Right atrium auricular region (tissue), 2 donors: ENCODE measurements around the gene PTPN11. TPM values are rescaled to one million over a fixed set of nuclear protein-coding genes. Genes with fewer than 3 reads are reported as not detected.

Experiments
- DNase-seq: peaks from one replicate; pipeline ENCODE4 v3.0.0-alpha.2; 2019; ENCODE audit warnings: low spot score
- H3K27ac ChIP-seq, 2 donors: fragments of 200-600 bp; sonication (generic); 1 replicate in 1 of 2; 2 replicates in 1 of 2; pipeline ENCODE4 v1.5.1; 2016 to 2019
- H3K27me3 ChIP-seq, 2 donors: fragments of 200-600 bp; sonication (generic); one replicate each; pipeline versions ENCODE4 v1.5.1 to v1.6.0; 2017 to 2019
- H3K36me3 ChIP-seq: fragments of 200-600 bp; sonication (generic); one replicate; pipeline ENCODE4 v1.5.1; 2016
- H3K4me1 ChIP-seq, 2 donors: fragments of 200-600 bp; sonication (generic); one replicate each; pipeline versions ENCODE4 v1.5.1 to v1.6.0; 2017 to 2019
- H3K4me3 ChIP-seq, 2 donors: fragments of 200-600 bp; sonication (generic); 1 replicate in 1 of 2; 2 replicates in 1 of 2; pipeline ENCODE4 v1.5.1; 2017 to 2019; ENCODE audit warnings: mild to moderate bottlenecking in 1 of 2, moderate library complexity in 1 of 2
- H3K9me3 ChIP-seq, 2 donors: fragments of 200-600 bp; sonication (generic); one replicate each; pipeline ENCODE4 v1.5.1; 2019
- CTCF ChIP-seq, 2 donors: fragments of 200-600 bp; sonication (generic); IDR thresholded peaks; one replicate each; pipeline ENCODE4 v1.5.1; 2019; ENCODE audit warnings: antibody characterized with exemption in 2 of 2
- total RNA-seq, 2 donors: library from RNA; depleted of rRNA; stranded (reverse); fragments of >200 nt; gene quantifications; one replicate each; pipeline ENCODE4 v1.1.0, GENCODE V29; 2016

PTPN11 gene
- total RNA-seq, 2 donors from 2014 or later: 70.8 to 97.9 TPM

GRCh38 chr12:112537710-112538396 is 119.1 kb downstream of the PTPN11 start:
- no peak overlapping the region for H3K27ac ChIP-seq
- no peaks in the 10 kb centered on the region for H3K9me3 ChIP-seq
- no peaks in the 10 kb centered on the region for H3K4me1 ChIP-seq
- no peaks in the 10 kb centered on the region for H3K36me3 ChIP-seq
- no peaks in the 10 kb centered on the region for H3K27me3 ChIP-seq
- no peak for DNase-seq
- no peak for TF ChIP-seq CTCF (IDR thresholded peaks at IDR 0.05)
- H3K4me3 ChIP-seq: no peak overlapping the region

- no peak for TF ChIP-seq CTCF (IDR thresholded peaks at IDR 0.05)
- no peaks in the 10 kb centered on the region for H3K27me3 ChIP-seq
- H3K4me1 ChIP-seq: no peaks in the 10 kb centered on the region
- no peak overlapping the region for H3K27ac ChIP-seq
- H3K4me3 ChIP-seq: no peak overlapping the region
- no peaks in the 10 kb centered on the region for H3K9me3 ChIP-seq
- no peaks in the 10 kb centered on the region for H3K36me3 ChIP-seq
- DNase-seq: no peak
These were observed 120.0 kb downstream of the PTPN11 start for GRCh38 chr12:112538740-112539139.

- no peaks in the 10 kb centered on the region for H3K4me1 ChIP-seq
- no peaks in the 10 kb centered on the region for H3K27me3 ChIP-seq
- no peak overlapping the region for H3K27ac ChIP-seq
- no peaks in the 10 kb centered on the region for H3K9me3 ChIP-seq
- no peak for TF ChIP-seq CTCF (IDR thresholded peaks at IDR 0.05)
- H3K4me3 ChIP-seq: no peak overlapping the region
- no peak for DNase-seq
- H3K36me3 ChIP-seq: no peaks in the 10 kb centered on the region
These were observed 120.5 kb downstream of the PTPN11 start for GRCh38 chr12:112539221-112539620.

DNA sequence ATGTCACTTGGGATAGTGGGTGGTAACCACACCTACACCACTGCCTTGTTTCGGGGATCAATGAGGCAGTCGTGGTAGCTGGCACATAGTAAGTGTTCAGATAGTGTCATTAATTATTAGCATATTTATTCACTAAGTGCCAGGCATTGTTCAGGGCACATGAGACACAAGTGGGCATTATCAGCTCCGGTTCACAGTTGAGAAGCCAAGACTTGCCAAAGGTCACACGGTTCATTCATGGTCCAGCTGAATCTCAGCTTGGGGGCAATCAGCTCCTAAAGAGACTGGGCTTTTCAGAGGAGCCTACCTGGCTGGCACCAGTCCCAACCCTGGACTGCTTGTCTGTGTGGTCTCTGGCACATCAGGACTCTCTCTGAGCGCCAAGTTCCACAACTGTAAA is 121.3 kb downstream of the PTPN11 start:
- Histone ChIP-seq H3K4me1 (no peaks in the 10 kb centered on the region), H3K27me3 (no peaks in the 10 kb centered on the region), H3K4me3 (no peak overlapping the region), H3K36me3 (no peaks in the 10 kb centered on the region), H3K27ac (no peak overlapping the region), H3K9me3 (no peaks in the 10 kb centered on the region)
- no peak for TF ChIP-seq CTCF (IDR thresholded peaks at IDR 0.05)
- no peak for DNase-seq

- Histone ChIP-seq H3K27ac (no peak overlapping the region), H3K27me3 (no peaks in the 10 kb centered on the region), H3K4me1 (no peaks in the 10 kb centered on the region), H3K9me3 (no peaks in the 10 kb centered on the region), H3K4me3 (no peak overlapping the region), H3K36me3 (no peaks in the 10 kb centered on the region)
- DNase-seq: no peak
- TF ChIP-seq CTCF (IDR thresholded peaks at IDR 0.05): no peak
These were observed 125.0 kb downstream of the PTPN11 start for GRCh38 chr12:112543751-112544150.

GRCh38 chr12:112546339-112546738 is 127.6 kb downstream of the PTPN11 start:
- no peak for DNase-seq

More at GRCh38 chr12:112546339-112546738, 127.6 kb downstream of the PTPN11 start:
- no peaks in the 10 kb centered on the region for H3K9me3 ChIP-seq
- no peaks in the 10 kb centered on the region for H3K4me1 ChIP-seq
- H3K27me3 ChIP-seq: no peaks in the 10 kb centered on the region
- H3K4me3 ChIP-seq: no peak overlapping the region
- H3K36me3 ChIP-seq: no peaks in the 10 kb centered on the region
- no peak for TF ChIP-seq CTCF (IDR thresholded peaks at IDR 0.05)
- no peak overlapping the region for H3K27ac ChIP-seq
